Natural killer cell treated with Interleukin-12 subunit alpha and Interleukin-12 subunit beta and Interleukin-15 and Interleukin-18, amount 100 ng/mL, for 72 hours (primary cell): ENCODE data around the gene DRD4. TPM values are rescaled to one million over a fixed set of nuclear protein-coding genes. Genes with fewer than 3 reads are reported as not detected.
A peak's percentile ranks its signal among the peaks of the same experiment; 100 is the strongest.
"Not testable (repeated sequence)": the region's sequence is repeated elsewhere in the genome, so short reads cannot be mapped to it uniquely, and the experiment has no call there.

ENCODE experiments used
- ATAC-seq, 2 donors: fragments of 150-1000 bp; cut with Tn5 transposase in 1 of 2; sonication (Bioruptor Pico), chemical (Tn5 transposase) in 1 of 2; 2 replicates each; pipeline ENCODE4 v1.10.0; 2021
- DNase-seq: peaks from one replicate; pipeline ENCODE4 v3.0.0; 2022; ENCODE audit warnings: low spot score
- H3K27ac Mint-ChIP-seq, 2 donors: 1 replicate in 1 of 2; 2 replicates in 1 of 2; pipeline ENCODE4 v1.8.0; 2022; ENCODE audit warnings: mixed read lengths in 2 of 2, mild to moderate bottlenecking in 1 of 2, moderate library complexity in 1 of 2
- H3K27me3 Mint-ChIP-seq, 2 donors: 1 replicate in 1 of 2; 2 replicates in 1 of 2; pipeline ENCODE4 v1.8.0; 2022; ENCODE audit warnings: mixed read lengths in 2 of 2
- H3K36me3 Mint-ChIP-seq: one replicate; pipeline ENCODE4 v1.8.0; 2022; ENCODE audit warnings: mixed read lengths
- H3K4me1 Mint-ChIP-seq, 2 donors: 1 replicate in 1 of 2; 2 replicates in 1 of 2; pipeline ENCODE4 v1.8.0; 2022; ENCODE audit warnings: low read depth in 2 of 2, mixed read lengths in 2 of 2, mild to moderate bottlenecking in 1 of 2
- H3K4me3 Mint-ChIP-seq: one replicate; pipeline ENCODE4 v1.8.0; 2022; ENCODE audit warnings: mixed read lengths
- H3K9me3 Mint-ChIP-seq: 2 replicates; pipeline ENCODE4 v1.8.0; 2022; ENCODE audit warnings: mixed read lengths
- total RNA-seq, 2 donors: library from RNA; stranded (reverse); gene quantifications; one replicate each; pipeline ENCODE4 v1.2.3, GENCODE V29; 2022

The DRD4 gene
- total RNA-seq, 2 donors from 2014 or later, result 0.48 to 1.3 TPM

DNA sequence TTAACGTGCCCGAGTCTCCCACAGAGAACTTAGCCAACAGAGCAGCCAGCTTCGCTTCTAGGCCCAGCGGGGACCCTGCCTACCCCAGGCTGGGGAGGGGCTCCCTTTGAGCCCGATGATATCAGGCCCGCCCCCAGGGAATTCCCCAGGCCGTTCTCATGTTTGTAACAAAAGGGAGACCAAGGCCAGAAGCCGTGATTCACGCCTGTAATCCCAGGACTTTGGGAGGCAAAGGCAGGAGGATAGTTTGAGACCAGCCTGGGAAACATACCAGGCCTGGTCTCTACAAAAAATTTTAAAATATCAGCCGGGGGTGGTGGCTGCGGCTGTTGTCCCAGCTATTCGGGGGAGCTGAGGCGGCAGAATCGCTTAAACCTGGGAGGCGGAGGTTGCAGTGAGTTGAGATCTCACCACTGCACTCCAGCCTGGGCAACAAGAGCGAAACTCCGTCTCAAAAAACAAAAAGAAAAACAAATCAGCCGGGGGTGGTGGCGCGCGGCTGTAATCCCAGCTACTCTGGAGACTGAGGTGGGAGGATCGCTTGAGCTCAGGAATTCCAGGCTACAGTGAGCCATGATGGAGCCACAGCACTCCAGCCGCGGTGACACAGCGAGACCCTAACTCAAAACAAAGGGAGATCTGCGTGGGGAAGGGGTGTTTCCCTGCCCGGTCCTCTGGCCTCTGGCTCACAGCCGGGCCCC is 1.7 kb downstream of the DRD4 start:
- no peak overlapping the region for H3K27ac Mint-ChIP-seq
- no peak for DNase-seq
- peaks cover 0 to 7% of the 10 kb centered on the region in 2 donors for H3K4me1 Mint-ChIP-seq

DNA sequence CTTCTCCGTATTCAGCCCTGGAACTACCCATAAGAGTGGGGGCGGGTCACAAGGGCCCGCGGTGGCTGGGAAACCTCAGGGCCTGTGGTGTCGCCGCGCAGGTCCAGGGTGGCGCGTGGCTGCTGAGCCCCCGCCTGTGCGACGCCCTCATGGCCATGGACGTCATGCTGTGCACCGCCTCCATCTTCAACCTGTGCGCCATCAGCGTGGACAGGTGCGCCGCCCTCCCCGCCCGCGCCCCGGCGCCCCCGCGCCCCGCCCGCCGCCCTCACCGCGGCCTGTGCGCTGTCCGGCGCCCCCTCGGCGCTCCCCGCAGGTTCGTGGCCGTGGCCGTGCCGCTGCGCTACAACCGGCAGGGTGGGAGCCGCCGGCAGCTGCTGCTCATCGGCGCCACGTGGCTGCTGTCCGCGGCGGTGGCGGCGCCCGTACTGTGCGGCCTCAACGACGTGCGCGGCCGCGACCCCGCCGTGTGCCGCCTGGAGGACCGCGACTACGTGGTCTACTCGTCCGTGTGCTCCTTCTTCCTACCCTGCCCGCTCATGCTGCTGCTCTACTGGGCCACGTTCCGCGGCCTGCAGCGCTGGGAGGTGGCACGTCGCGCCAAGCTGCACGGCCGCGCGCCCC is 2.4 kb downstream of the DRD4 start:
- peaks cover 20 to 22% of the 10 kb centered on the region in 2 donors for H3K27me3 Mint-ChIP-seq
- ATAC-seq, result no peak
- H3K4me3 Mint-ChIP-seq, result no peak overlapping the region
- no peak for DNase-seq
- H3K9me3 Mint-ChIP-seq, result no peaks in the 10 kb centered on the region
- no peak overlapping the region for H3K27ac Mint-ChIP-seq
- H3K4me1 Mint-ChIP-seq, result peaks cover 0 to 7% of the 10 kb centered on the region in 2 donors
- no peaks in the 10 kb centered on the region for H3K36me3 Mint-ChIP-seq

More for the DNA sequence above, 1.7 kb downstream of the DRD4 start:
- Mint-ChIP-seq H3K9me3 (no peaks in the 10 kb centered on the region), H3K27me3 (peaks cover 20 to 22% of the 10 kb centered on the region in 2 donors), H3K36me3 (no peaks in the 10 kb centered on the region), H3K4me3 (no peak overlapping the region)
- ATAC-seq, result no peak

DNA sequence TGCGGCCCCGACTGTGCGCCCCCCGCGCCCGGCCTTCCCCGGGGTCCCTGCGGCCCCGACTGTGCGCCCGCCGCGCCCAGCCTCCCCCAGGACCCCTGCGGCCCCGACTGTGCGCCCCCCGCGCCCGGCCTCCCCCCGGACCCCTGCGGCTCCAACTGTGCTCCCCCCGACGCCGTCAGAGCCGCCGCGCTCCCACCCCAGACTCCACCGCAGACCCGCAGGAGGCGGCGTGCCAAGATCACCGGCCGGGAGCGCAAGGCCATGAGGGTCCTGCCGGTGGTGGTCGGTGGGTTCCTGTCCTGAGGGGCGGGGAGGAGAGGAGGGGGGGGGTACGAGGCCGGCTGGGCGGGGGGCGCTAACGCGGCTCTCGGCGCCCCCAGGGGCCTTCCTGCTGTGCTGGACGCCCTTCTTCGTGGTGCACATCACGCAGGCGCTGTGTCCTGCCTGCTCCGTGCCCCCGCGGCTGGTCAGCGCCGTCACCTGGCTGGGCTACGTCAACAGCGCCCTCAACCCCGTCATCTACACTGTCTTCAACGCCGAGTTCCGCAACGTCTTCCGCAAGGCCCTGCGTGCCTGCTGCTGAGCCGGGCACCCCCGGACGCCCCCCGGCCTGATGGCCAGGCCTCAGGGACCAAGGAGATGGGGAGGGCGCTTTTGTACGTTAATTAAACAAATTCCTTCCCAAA is 3.1 kb downstream of the DRD4 start:
- peaks cover 19 to 22% of the 10 kb centered on the region in 2 donors for H3K27me3 Mint-ChIP-seq
- H3K9me3 Mint-ChIP-seq, result no peaks in the 10 kb centered on the region
- H3K4me3 Mint-ChIP-seq, result no peak overlapping the region
- DNase-seq (peak; percentile 54), ATAC-seq (no peak)
- H3K27ac Mint-ChIP-seq, result no peak overlapping the region
- no peaks in the 10 kb centered on the region for H3K36me3 Mint-ChIP-seq
- peaks cover 0 to 7% of the 10 kb centered on the region in 2 donors for H3K4me1 Mint-ChIP-seq

DNA sequence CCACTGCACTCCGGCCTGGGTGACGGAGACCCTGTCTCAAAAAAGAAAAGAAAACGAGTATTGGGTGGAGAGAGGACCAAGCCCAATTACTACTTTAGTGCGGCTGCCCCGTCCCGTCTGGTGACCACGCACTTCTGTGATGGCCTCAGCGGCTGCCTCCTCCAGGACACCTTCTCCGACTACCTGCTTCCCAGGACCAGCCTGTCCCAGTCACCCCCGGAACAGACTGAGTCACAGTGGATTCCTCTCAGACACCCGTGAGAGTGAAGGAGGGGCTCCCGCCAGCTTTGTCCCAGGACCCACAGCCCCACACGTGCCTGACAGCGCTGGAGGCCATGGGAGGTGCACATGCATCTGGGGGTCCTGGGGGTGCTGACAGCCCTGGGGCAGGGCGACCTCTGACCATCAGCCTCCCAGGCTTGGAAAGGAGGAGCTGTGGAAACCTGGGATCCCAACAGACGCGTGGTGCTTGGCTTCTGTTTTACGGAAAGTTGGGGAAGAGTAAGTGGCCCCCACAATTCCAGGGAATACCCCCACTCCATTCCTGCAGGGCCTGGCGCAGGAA is 4.8 kb downstream of the DRD4 start:
- Mint-ChIP-seq H3K27me3 (peaks cover 11 to 14% of the 10 kb centered on the region in 2 donors), H3K4me3 (no peak overlapping the region), H3K36me3 (no peaks in the 10 kb centered on the region), H3K9me3 (no peaks in the 10 kb centered on the region), H3K4me1 (peaks cover 0 to 7% of the 10 kb centered on the region in 2 donors), H3K27ac (no peak overlapping the region)
- DNase-seq, result peak; percentile 44
- ATAC-seq, result no peak

DNA sequence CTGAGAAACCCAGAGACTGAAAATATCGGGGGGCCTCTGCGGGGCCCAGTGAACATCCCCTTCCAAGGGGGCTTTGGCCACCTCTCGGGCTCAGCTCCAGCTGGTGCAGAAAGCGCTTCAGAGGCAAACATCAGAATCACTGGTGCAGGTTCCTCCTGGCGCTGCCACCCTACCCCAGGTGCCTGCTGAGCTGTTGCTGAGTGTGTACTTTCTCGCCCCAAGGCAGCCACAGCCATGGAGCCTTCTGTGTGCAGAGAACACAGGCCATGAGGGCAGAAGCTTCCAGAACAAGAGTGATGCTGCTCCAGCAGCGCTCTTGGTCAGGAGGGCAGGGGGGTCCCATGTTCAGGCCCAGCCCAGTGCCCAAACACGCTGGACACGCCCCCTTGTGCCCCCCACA is 6.3 kb downstream of the DRD4 start:
- no peak for ATAC-seq
- no peaks in the 10 kb centered on the region for H3K36me3 Mint-ChIP-seq
- H3K9me3 Mint-ChIP-seq, result no peaks in the 10 kb centered on the region
- H3K27me3 Mint-ChIP-seq, result peaks cover 6 to 7% of the 10 kb centered on the region in 2 donors
- H3K4me3 Mint-ChIP-seq, result no peak overlapping the region
- no peak for DNase-seq
- peaks cover 0 to 3% of the 10 kb centered on the region in 2 donors for H3K4me1 Mint-ChIP-seq
- H3K27ac Mint-ChIP-seq, result no peak overlapping the region

DNA sequence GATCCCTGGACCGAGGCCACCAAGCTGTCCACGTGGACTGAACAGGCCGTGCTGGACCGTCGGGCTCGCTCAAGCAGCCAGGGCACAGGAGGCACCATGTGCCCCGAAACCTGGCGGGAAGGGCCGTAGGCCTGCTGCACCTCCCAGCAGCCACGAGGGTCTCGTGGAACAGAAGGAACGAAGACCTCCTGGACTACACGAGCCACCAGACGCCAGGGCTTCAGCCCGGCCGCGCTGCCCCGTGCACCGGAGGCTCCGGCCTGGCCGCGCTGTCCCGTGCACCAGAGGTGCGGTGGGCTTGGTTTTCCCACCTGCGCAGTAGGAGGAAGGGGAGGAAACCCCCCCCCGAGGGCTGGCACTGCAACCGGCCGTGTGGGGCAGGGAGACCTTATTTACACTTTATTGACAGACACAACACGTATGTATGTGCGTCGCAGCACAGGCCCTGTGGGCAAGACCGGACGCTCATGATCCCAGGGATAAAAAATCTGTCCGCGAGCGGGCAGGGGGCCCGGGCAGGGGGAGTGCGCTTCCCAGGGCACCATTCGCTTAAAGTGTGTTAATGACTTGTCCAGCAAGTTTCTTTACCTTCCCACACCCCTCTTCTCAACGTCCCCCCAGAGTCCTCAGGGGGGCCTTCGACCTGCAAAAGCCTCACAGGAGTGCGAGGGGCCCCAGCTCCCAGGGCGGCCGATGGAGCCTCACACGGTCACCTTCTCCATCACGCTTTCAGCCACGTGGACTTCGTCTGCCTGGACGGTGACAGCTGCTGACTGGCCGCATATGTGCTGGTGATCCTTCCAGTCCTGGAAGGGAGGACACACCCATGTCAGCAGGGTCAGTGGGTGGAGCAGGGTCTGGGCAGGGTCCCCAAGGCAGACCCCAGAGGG is 7.0 kb downstream of the DRD4 start:
- Mint-ChIP-seq H3K27ac (no peak overlapping the region), H3K36me3 (no peaks in the 10 kb centered on the region), H3K4me3 (no peak overlapping the region), H3K27me3 (peaks cover 0 to 3% of the 10 kb centered on the region in 2 donors), H3K9me3 (no peaks in the 10 kb centered on the region), H3K4me1 (peaks cover 0 to 3% of the 10 kb centered on the region in 2 donors)
- DNase-seq (peak; percentile 47), ATAC-seq (no peak)

DNA sequence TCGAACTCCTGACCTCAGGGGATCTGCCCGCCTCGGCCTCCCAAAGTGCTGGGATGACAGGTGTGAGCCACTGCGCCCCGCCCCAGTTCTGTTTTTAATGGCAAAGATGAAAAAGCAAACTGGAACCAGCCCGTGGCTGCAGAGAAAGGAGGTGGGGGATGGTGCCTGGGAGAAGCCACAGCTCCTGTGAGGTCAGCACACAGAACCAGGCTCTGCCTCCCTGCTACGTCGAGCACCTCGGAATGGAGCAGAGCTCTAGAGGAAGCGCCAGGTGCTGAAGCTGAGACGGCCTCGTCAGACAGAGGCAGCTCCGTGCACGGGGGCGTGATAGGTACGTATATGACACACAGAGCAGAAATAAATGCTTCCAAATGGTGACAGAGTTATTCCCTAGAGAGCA is 8.5 kb downstream of the DRD4 start:
- Mint-ChIP-seq H3K4me3 (no peak overlapping the region), H3K36me3 (no peaks in the 10 kb centered on the region), H3K27ac (no peak overlapping the region), H3K9me3 (no peaks in the 10 kb centered on the region), H3K4me1 (peaks cover 0 to under 1% of the 10 kb centered on the region in 2 donors), H3K27me3 (no peaks in the 10 kb centered on the region)
- DNase-seq (no peak), ATAC-seq (no peak)

DNA sequence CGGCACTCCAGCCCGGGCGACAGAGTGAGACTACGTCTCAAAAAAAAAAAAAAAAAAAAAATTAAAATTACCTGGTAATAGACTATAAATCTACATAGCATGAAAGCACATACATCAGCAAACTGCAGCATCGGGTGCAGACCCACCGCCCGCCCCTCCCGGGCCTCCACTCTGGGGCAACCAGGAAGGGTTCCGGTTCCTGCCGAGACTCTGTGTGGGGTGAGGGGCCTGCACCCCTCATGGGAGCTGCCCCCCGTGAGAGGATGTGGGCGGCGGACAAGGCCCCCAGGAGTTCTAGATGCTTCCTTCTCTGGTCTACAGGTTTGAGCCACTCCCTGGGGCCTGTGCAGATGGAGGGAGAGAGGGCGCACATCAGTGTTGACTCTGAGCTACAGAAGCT is 9.1 kb downstream of the DRD4 start:
- no peak overlapping the region for H3K4me3 Mint-ChIP-seq
- H3K27ac Mint-ChIP-seq, result no peak overlapping the region
- no peak for ATAC-seq
- no peaks in the 10 kb centered on the region for H3K36me3 Mint-ChIP-seq
- H3K9me3 Mint-ChIP-seq, result no peaks in the 10 kb centered on the region
- no peaks in the 10 kb centered on the region for H3K4me1 Mint-ChIP-seq
- DNase-seq, result no peak
- H3K27me3 Mint-ChIP-seq, result no peaks in the 10 kb centered on the region

DNA sequence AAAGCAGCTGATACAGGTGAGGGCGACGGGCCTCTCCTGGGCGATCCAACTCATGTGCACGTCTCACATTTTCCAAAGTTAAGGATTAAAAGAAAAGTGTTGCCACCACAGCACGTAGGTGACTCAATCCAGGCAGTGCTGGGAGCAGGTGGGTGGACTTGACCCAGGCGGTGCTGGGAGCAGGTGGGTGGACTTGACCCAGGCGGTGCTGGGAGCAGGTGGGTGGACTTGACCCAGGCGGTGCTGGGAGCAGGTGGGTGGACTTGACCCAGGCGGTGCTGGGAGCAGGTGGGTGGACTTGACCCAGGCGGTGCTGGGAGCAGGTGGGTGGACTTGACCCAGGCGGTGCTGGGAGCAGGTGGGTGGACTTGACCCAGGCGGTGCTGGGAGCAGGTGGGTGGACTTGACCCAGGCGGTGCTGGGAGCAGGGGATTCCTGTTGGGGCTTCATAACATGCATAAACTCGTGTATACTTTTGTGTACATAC is 10.6 kb downstream of the DRD4 start:
- H3K36me3 Mint-ChIP-seq, ATAC-seq, H3K27me3 Mint-ChIP-seq, H3K4me1 Mint-ChIP-seq, DNase-seq, H3K9me3 Mint-ChIP-seq, H3K27ac Mint-ChIP-seq, H3K4me3 Mint-ChIP-seq: not testable (repeated sequence)

DNA sequence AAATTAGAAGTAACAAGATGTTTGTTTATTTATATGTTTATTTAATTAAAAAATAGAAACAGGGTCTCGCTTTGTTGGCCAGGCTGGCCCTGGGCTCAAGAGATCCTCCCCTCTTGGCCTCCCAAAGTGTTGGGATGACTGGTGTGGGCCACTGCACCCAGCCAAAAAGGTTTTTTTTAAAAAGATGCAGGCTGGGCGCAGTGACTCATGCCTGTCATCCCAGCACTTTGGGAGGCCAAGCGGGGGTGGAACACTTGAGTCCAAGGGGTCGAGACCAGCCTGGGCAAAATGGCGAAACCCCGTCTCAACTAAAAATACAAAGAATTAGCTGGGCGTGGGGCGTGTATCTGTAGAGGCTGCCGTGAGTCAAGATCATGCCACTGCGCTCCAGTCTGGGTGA is 13.4 kb downstream of the DRD4 start:
- Mint-ChIP-seq H3K27ac (no peak overlapping the region), H3K4me3 (no peak overlapping the region), H3K4me1 (no peaks in the 10 kb centered on the region), H3K9me3 (no peaks in the 10 kb centered on the region), H3K36me3 (no peaks in the 10 kb centered on the region), H3K27me3 (no peaks in the 10 kb centered on the region)
- ATAC-seq (no peak), DNase-seq (no peak)

DNA sequence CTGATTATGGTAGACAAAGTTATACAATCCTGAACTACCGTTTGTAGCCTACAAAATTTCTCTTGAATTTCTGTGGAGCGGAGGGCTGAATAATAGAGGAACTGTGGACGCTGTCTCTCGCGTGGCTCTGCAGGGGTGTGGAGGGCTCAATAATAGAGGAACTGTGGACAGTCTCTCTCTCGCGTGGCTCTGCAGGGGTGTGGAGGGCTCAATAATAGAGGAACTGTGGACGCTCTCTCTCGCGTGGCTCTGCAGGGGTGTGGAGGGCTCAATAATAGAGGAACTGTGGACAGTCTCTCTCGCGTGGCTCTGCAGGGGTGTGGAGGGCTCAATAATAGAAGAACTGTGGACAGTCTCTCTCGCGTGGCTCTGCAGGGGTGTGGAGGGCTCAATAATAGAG is 16.1 kb downstream of the DRD4 start:
- ATAC-seq, H3K4me1 Mint-ChIP-seq: not testable (repeated sequence)

DNA sequence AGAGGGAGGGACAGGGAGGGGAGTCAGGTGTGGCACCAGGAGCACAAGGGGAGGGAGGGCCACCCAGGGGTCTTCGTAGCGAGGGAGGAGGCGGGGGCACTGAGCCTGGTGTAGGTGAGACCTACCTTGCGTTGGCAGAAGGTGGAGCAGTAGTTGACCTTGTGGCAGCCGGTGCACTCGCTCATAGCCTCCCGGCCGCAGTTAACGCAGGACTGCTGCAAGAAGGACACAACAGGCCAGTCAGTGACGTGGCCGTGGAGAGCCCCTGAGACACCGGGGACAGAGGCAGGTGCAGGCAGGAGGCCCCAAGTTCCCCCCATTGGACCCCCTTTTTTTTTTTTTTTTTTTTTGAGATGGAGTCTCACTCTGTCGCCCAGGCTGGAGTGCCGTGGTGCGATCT is 16.8 kb downstream of the DRD4 start:
- Mint-ChIP-seq H3K9me3 (no peaks in the 10 kb centered on the region), H3K36me3 (no peaks in the 10 kb centered on the region), H3K4me1 (no peaks in the 10 kb centered on the region), H3K27ac (no peak overlapping the region), H3K27me3 (no peaks in the 10 kb centered on the region), H3K4me3 (no peak overlapping the region)
- no peak for DNase-seq
- peak in 1 of 2 donors; percentile 17 for ATAC-seq

More for the DNA sequence above, 16.1 kb downstream of the DRD4 start:
- H3K4me3 Mint-ChIP-seq, H3K36me3 Mint-ChIP-seq, H3K9me3 Mint-ChIP-seq, H3K27ac Mint-ChIP-seq, H3K27me3 Mint-ChIP-seq, DNase-seq: not testable (repeated sequence)

DNA sequence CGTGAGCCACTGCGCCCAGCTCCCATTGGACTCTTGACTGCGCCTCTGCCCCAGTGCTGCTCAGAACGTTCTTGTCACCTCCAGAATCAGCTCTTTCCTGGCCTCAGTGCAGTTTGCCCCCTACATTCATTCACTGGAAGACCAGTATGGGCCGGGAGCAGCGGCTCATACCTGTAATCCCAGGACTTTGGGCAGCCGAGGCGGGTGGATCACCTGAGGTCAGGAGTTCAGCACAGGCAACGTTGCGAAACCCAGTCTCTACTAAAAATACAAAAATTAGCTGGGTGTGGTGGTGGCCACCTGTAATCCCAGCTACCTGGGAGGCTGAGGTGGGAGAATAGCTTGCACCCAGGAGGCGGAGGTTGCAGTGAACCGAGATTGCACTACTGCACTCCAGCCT is 17.4 kb downstream of the DRD4 start:
- DNase-seq, H3K36me3 Mint-ChIP-seq, H3K27ac Mint-ChIP-seq: not testable (repeated sequence)

More for the DNA sequence above, 17.4 kb downstream of the DRD4 start:
- ATAC-seq, H3K27me3 Mint-ChIP-seq, H3K9me3 Mint-ChIP-seq, H3K4me3 Mint-ChIP-seq, H3K4me1 Mint-ChIP-seq: not testable (repeated sequence)
